Fibroblast of skin of left quadriceps (primary cell): Measurements from ENCODE around the gene COL19A1.
"Not testable (repeated sequence)": the region's sequence is repeated elsewhere in the genome, so short reads cannot be mapped to it uniquely, and the experiment has no call there.

Source experiments
- DNase-seq, 2 experiments: peaks; one replicate each; pipeline ENCODE4 v3.0.0-alpha.2; 2013; ENCODE audit warnings: low read depth in 2 of 2

Gene COL19A1

GRCh38 chr6:69965974-69966373, 99.6 kb downstream of the COL19A1 start:
- not testable (repeated sequence) for DNase-seq

- no peak for DNase-seq
Observed at GRCh38 chr6:69973138-69973537, 106.8 kb downstream of the COL19A1 start.

- DNase-seq, result no peak
Observed at GRCh38 chr6:69973763-69974162, 107.4 kb downstream of the COL19A1 start.

- DNase-seq, result no peak
Observed at GRCh38 chr6:69974193-69974592, 107.8 kb downstream of the COL19A1 start.

GRCh38 chr6:69976591-69977090, 110.3 kb downstream of the COL19A1 start:
- DNase-seq, result no peak

- DNase-seq, result no peak
Observed at GRCh38 chr6:69980624-69981023, 114.3 kb downstream of the COL19A1 start.

GRCh38 chr6:69984506-69984905, 118.2 kb downstream of the COL19A1 start:
- DNase-seq, result no peak

GRCh38 chr6:69985180-69985579, 118.8 kb downstream of the COL19A1 start:
- no peak for DNase-seq

- DNase-seq, result no peak
Observed at GRCh38 chr6:69987550-69987949, 121.2 kb downstream of the COL19A1 start.

- DNase-seq, result no peak
Observed at GRCh38 chr6:69988458-69989126, 122.2 kb downstream of the COL19A1 start.

- no peak for DNase-seq
Observed at GRCh38 chr6:69994251-69994650, 127.9 kb downstream of the COL19A1 start.

GRCh38 chr6:70008189-70008588, 141.8 kb downstream of the COL19A1 start:
- DNase-seq, result no peak

- not testable (repeated sequence) for DNase-seq
Observed at GRCh38 chr6:70010339-70010738, 144.0 kb downstream of the COL19A1 start.

- not testable (repeated sequence) for DNase-seq
Observed at GRCh38 chr6:70023201-70023600, 156.8 kb downstream of the COL19A1 start.

- DNase-seq, result no peak
Observed at GRCh38 chr6:70028246-70028645, 161.9 kb downstream of the COL19A1 start.

- no peak for DNase-seq
Observed at GRCh38 chr6:70028926-70029325, 162.6 kb downstream of the COL19A1 start.

- DNase-seq, result no peak
Observed at GRCh38 chr6:70033781-70034180, 167.4 kb downstream of the COL19A1 start.

GRCh38 chr6:70037445-70037844, 171.1 kb downstream of the COL19A1 start:
- no peak for DNase-seq

GRCh38 chr6:70040766-70041165, 174.4 kb downstream of the COL19A1 start:
- DNase-seq, result no peak

- no peak for DNase-seq
Observed at GRCh38 chr6:70041411-70041810, 175.1 kb downstream of the COL19A1 start.

GRCh38 chr6:70045413-70045812, 179.1 kb downstream of the COL19A1 start:
- DNase-seq, result no peak

GRCh38 chr6:70051197-70052124, 185.1 kb downstream of the COL19A1 start:
- no peak for DNase-seq
